HG03095 (cell line): ENCODE results near the gene RCE1.
"Not testable (repeated sequence)": the region's sequence is repeated elsewhere in the genome, so short reads cannot be mapped to it uniquely, and the experiment has no call there.

Source experiments
- ATAC-seq: cut with Tn5 transposase; IDR thresholded peaks from one replicate; pipeline ENCODE4 v1.9.1; 2021; ENCODE audit warnings: moderate library complexity; ENCODE audit not compliant: unreplicated experiment

RCE1 gene

DNA sequence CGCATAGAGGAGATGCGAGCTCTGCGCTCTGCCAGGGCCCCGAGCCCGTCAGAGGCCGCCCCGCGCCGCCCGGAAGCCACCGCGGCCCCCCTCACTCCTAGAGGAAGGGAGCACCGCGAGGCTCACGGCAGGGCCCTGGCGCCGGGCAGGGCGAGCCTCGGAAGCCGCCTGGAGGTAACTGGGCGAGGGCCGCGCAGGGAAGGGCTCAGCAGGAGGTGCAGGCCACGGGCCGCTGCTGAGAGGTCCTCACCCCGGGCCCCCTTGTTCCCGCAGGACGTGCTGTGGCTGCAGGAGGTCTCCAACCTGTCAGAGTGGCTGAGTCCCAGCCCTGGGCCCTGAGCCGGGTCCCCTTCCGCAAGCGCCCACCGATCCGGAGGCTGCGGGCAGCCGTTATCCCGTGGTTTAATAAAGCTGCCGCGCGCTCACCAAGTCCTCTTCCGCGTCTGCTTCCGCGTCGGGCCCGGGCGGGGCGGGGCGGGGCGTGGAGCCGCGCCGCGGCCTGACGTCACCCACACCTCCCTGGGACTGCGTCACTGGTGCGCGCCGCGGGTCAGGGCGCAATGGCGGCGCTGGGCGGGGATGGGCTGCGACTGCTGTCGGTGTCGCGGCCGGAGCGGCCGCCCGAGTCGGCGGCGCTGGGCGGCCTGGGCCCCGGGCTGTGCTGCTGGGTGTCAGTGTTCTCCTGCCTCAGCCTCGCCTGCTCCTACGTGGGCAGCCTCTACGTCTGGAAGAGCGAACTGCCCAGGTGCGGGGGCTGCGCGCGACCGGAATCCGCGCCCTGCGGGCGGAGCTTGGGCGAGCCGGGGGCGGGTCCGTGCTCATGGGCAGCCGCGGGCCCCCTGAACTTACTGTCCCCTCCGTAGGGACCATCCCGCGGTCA lies at the start of gene RCE1:
Gene RCE1 (plus strand): TSS at position 546 of the 880 bp plus-strand sequence. CDS start 15 bp downstream, at position 561.
- ATAC-seq = peak; percentile 65

GRCh38 chr11:66799815-66800214 lies 43.4 kb upstream of the RCE1 start:
- ATAC-seq = not testable (repeated sequence)

DNA sequence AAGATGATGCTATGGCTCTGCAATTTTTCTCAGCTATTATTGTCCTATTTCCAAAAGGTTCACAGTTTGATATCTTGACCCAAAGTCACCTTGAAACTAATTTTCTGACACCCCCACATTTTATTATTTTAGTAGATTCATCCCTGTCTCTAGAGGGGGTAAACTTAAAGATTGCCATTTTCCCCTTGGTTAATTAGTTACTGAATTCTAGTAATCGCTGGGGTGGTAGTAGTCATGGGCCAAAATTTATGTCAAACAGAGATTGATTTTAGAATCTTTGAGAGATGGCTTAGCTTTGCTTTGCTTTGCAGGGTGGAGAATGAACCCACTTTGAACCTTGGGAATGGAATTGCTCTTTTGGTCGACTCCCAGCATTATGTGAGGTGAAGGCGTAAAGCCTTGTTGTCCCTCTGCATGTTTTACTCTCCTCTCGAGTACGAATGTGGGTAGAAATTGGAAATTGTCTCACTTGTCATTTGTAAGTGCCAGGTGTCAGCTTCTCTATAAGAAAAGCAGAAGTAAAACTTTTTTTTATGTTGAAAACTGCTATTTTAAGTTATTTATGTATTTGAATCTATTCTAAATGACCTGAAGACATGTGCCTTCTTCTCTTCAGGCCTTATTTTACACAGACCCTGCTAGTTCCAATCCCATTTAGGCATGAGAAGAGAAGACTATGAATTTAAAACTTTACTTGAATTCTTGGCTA lies 42.4 kb upstream of the RCE1 start:
- peak; percentile 67 for ATAC-seq

GRCh38 chr11:66809592-66809991 lies 33.6 kb upstream of the RCE1 start:
- no peak for ATAC-seq

DNA sequence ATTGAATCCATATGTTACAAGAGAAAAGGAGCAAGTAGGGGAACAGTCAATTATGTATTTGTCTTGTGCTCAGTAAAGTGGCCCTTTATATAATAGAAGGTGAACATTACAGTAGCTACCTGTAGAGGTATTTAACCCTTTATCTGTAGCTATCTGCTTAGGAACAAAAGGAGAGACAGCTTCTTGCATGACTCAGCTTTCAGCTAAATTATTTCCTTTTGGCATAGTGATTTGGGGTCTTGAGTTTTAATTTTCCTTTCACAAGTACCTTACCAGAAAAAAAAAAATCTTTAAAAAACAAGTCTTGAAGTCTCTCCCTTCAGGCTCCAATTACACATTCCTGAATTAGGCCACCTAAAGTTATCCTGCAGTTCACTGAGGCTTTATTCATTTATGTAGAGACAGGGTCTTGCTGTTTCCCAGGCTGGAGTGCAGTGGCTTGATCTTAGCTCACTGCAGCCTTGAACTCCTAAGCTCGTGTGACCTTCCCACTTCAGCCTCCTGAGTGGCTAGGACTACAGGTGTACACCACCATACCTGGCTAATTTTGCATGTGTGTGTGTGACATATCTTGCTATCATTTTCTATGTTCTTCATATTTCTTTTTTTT lies 32.6 kb upstream of the RCE1 start:
- no peak for ATAC-seq

DNA sequence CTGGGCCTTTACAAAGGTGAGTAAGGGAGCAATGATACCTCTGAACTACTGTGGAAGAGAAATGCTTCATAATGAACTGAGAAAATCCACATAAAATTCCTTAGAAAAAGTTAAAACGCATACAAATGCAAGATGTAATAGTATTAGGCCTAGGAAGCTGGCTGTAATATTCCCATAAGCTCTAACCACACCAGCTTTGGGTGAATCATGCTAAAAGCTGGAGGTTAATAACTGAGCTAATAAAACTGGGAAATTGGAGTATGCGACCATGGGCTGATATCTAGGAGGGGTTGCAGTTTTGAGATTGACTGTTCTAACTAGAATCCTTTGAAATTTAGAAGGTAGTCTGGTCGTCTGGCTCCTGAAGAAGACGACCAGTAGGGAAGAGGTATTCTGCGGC lies 28.6 kb upstream of the RCE1 start:
- ATAC-seq = no peak

- no peak for ATAC-seq
Measured at GRCh38 chr11:66815646-66816045, 27.6 kb upstream of the RCE1 start.

DNA sequence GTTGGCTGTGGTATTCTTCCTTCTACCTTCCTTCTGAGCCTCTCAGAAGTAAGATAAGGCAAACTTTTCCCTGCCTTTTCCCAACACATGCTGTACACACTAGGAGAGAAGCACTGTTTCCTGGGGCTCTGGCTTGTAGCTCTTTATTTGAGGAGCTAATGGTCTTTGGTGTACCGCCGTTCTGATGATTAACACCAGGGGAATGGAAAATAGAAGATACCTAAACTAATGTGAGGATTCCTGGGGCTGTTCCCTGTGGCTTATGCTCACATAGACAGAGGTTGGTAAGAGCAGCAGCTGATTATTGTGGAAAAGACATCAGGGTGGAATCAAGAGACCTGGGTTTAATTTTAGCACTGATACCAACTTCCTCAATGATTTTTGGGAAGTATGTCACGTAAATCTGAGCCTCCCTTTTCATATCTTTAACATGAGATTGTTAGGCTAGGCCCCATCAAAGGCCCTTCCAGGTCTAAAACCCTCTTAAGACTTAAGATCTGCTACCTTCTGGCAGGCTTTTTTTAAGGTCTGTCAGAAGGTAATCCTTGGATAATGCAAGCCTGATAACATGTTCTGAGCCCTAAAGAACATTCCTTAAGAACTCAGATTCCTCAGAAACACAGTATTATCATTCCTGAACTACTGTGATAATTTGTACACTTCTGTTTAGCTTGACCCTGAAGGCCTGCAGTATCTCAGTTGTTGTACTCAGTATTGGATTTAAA lies 24.8 kb upstream of the RCE1 start:
- no peak for ATAC-seq

DNA sequence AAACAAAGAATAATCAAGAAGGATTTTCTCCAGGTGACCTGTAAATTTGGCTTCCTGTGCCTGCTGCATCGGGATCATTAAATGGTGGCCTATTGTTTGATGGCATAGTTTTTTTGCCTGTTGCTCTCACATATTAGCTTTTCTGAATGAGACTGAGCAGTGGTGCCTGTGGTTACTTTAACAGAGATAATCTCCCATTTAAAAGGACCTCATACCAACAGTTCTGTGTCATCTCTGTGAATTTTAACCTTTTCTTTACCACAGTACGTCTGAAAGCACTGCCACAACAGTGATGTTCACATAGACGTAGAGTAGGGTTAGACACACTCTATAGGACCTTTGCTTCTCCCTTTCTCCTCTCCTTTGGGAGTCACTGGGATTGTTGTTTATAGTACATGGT lies 22.9 kb upstream of the RCE1 start:
- ATAC-seq = no peak

DNA sequence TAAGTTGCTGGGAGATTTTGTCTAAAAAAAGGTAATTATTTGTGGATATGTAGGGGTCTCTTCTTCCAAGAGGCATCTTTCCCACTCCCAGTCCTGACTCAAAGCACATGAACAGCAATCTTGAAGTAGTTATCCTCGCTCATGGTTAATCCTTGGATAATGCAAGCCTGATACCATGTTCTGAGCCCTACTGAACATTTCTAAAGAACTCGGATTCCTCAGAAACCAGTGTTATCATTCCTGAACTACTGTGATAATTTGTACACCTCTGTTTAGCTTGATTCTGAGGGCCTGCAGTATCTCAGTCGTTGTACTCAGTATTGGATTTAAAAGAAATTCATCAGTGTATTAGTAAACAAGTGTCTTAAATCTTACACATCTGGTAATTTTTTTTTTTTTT lies 22.3 kb upstream of the RCE1 start:
- no peak for ATAC-seq

DNA sequence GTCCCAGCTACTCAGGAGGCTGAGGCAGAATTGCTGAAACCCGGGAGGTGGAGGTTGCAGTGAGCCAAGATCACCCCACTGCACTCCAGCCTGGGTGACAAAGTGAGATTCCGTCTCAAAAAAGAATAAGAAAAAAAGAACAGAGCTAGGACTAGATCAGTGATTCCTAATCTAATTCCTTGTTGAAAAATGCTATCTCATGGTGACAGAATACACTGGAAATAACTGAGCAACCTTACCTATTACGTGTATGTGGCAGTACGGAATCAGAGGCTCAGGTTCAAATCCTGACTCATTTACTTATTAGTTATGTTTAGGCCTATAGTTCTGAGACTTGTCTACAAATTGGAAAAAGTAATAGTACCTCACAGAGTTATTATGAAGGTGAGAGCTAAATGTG lies 19.5 kb upstream of the RCE1 start:
- no peak for ATAC-seq

- not testable (repeated sequence) for ATAC-seq
Measured at GRCh38 chr11:66824573-66824972, 18.7 kb upstream of the RCE1 start.

GRCh38 chr11:66834539-66834845 lies 8.7 kb upstream of the RCE1 start:
- ATAC-seq = no peak

DNA sequence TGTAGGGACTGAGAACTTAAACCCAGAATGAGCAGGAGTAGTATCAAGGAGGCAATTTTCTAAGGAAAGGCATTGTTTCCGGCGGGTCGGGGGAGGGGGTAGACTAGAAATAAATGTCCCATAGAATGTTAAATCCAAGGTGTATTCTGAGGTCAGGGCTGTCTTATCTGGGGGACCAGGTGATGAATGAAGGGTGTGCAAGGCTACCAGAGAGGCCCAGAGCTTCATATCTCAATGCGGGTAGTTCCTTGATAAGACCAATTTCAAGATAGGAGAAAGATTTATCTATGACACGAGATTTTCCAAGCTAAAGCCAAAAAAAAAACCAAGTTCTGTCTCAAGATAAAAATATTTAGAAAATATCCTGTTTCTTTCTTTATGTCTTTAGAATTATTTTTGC lies 8.3 kb upstream of the RCE1 start:
- no peak for ATAC-seq

DNA sequence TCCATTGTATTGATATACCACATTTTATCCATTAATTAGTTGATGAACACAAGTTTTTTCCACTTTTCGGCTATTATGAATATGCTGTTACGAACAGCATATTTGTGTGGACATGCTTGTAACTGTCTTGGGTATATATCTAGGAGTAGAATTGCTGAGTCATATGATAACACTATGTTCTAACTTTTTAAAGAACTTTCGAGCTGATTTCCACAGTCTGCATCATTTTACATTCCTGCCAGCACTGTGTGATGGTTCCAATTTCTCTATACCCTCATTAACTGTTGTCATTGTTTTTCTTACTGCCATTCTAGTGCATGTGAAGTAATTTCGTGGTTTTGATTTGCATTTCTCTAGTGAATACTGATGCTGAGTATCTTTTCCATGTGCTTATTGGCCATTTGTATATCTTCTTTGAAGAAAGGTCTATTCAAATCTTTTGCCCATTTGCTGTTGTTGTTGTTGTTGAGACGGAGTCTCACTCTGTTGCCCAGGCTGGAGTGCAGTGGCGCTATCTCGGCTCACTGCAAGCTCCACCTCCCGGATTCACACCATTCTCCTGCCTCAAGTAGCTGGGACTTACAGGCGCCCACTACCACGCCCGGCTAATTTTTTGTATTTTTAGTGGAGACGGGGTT lies 7.4 kb upstream of the RCE1 start:
- no peak for ATAC-seq

- ATAC-seq = no peak
Measured at GRCh38 chr11:66840317-66841091, 2.7 kb upstream of the RCE1 start.

DNA sequence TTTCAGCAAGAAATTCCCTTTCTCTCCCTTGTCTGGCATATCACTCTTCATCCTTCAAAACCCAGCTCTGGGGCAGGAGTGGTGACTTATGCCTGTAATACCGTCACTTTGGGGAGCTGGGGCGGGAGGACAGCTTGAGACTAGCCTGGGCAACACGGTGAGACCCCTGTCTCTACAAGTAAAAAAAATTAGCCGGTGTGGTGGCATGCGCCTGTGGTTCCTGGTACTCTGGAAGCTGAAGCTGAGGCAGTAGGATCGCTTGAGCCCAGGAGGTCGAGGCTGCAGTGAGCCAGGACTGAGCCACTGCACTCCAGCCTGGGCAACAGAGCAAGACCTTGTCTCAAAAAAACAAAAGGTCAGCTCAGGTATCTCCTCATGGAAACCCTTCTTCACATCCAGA lies 1.4 kb upstream of the RCE1 start:
- ATAC-seq = no peak

DNA sequence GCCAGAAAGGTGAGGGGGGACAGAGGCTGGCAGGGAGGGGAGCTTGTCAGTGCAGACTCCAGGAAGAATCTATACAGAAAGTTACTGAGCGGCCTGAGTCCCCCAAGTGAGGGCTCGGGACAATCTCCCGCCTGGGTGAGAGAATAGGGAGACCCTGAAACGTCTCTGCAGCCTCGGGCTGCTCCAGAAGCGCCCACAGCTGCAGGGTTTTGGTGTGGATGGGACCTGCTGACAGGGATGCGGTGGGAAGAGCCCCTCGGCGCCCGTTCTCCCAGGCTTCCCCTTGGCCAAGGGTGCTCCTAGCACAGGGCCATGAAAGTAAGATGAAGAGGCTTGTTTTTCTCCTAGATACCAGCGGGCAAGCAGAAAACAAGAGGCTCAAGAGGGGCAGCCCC lies 743 bp upstream of the RCE1 start:
- no peak for ATAC-seq

DNA sequence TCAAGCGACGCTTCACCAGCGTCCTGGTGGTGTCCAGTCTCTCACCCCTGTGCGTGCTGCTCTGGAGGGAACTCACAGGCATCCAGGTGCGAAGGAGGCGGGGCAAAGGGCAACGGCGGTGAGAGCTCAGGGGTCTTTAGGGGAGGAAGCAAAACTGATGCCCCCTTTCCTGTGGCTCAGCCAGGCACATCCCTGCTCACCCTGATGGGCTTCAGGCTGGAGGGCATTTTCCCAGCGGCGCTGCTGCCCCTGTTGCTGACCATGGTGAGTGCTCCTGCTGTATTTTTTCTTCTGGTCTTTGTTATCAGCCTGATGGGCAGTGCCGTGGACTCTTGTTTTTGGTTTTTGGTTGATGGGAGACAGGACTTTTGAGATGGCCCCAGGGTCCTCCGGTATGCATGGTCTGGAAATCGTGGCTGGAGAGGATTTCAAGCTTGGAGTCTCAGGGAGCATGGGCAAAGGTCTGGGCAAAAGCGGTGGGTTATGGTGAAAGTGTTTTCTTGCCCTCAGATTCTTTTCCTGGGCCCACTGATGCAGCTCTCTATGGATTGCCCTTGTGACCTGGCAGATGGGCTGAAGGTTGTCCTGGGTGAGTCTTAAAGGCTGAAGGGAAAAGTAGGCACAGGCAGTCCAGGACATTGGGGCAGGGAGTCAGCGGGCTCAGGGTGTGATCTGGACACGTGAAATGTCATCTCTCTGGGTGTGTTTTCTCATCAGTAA lies 695 bp downstream of the RCE1 start:
- no peak for ATAC-seq
